Hippocampal formation (tissue), 2 donors: Measurements from ENCODE around the gene ESPN.
A peak's percentile ranks its signal among the peaks of the same experiment; 100 is the strongest.

Source experiments
- DNase-seq, 2 donors: peaks; one replicate each; lab custom pipeline; 2025; lab: John Stamatoyannopoulos, UW

Gene ESPN

DNA sequence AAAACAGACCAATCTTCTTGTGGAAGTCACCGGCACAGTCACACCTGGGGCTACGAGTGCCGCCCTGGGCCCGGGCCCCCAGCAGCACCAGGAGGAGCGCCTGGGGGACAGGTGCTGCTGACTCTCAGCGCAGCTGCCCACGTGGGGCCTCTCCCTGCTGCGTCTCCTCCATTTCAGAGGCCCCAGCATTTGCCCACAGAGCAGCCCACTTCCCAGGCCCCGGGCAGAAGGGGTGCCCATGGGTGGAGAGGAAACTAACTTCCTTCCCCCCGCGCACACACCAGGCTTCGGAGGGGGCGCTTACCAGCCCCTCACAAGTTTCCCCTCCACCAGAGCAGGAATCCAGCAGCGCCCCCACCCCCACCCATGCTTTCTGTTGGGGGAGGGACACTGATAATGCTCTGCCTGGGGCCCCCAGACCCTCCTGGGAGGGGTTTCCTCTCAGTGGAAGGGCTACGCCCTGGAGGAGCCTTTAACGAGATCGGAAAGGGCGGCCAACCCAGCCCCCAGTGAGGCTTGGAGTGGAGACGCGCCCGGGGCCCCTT, 41.0 kb downstream of the ESPN start:
- no peak for DNase-seq

DNA sequence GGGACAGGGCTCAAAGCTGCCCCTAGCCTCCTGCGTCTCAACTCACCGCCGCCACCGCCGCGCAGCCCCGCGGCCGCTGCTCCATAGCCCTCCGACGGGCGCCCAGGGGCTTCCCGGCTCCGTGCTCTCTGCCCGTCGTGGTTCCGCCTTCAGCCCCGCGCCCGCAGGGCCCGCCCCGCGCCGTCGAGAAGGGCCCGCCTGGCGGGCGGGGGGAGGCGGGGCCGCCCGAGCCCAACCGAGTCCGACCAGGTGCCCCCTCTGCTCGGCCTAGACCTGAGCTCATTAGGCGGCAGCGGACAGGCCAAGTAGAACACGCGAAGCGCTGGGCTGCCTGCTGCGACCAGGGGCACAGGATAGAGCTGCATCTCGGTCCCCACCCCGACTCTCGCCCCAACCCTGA, 41.4 kb downstream of the ESPN start, which contains the start of gene TNFRSF25:
Gene TNFRSF25 (minus strand): TSS at position 151 of the 400 bp plus-strand sequence. CDS start 66 bp downstream, at position 85.
- no peak for DNase-seq

DNA sequence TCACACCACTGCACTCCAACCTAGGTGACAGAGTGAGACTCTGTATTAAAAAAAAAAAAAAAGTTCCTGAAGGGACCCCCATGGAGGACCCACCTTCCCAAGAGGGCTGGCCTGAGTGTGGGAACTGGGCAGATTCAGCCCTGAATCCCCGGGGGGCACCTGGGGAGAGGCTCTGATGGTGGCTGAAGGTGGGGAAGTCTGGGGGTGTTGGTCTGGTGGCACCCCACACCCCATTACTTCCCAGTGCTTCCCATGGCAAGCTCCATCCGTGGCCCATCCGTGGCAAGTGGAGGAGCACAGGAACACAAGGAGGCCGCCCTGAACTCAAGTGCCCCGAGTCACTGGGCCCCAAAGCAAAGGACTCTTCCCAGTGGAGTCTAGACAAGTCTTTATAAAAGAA, 42.2 kb downstream of the ESPN start:
- no peak for DNase-seq

DNA sequence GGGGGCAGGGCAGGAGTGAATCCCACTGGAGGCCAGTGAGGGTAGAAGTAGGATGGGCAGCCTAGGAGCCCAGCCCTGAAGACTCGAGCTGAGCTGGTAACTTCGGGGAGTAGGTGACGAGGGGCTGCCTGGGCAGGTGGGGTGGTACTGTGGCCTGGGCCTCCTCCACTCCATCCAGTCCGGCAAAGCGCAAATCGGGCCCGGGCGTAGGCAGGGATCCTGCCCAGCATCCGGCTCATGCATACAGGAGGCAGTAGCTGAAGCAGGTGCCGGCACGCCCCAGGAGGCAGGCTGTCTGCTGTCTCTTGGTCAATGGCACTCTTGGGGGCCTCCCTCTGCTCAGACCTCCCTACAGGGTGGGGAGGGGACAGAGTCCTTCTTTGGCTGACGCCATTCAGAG, 42.6 kb downstream of the ESPN start:
- no peak for DNase-seq

DNA sequence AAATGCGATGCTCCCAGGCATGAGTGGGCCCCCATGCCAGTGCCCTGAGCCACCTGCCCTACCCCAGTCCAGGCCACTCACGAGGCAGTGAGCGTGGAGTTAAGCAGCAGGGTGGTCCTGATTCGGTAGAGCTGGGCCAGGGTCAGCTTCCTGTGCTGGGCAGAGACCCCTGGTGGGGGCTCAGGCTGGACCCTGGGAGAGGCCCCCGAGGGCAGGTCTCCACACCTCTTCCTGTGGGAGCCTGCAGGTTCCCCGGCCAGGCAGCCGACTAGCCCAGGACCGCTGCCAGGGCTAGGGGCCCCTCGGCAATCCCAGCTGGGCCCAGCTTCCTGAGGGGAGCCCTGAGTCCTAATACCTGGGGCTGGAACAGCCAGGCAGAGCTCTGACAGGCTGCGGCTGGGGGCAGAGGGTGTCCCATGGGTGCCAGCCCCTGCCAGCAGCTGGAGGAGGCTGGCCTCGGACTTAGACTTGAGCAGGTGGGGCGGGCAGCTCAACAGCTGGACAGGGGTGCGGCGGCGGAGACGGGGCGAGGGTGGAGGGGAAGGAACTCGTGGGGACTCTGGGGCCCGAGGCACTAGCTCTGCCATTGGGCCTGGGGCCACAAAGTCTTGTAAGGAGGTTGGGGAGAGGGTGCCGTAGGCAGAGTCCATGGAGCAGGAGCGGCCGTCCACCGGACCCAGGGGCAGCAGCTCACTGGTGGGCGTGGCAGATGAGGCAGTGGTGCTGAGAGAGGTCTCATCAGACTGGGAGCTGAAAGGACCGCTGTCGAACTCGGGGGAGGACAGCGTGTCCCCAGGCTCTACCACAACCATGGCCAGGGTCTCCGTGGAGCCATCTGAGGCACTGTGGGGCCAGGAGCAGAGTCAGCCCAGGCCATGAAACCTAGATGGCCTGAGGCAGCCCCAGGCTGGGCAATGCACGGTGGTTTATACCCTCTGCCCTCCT, 43.4 kb downstream of the ESPN start:
- no peak for DNase-seq

DNA sequence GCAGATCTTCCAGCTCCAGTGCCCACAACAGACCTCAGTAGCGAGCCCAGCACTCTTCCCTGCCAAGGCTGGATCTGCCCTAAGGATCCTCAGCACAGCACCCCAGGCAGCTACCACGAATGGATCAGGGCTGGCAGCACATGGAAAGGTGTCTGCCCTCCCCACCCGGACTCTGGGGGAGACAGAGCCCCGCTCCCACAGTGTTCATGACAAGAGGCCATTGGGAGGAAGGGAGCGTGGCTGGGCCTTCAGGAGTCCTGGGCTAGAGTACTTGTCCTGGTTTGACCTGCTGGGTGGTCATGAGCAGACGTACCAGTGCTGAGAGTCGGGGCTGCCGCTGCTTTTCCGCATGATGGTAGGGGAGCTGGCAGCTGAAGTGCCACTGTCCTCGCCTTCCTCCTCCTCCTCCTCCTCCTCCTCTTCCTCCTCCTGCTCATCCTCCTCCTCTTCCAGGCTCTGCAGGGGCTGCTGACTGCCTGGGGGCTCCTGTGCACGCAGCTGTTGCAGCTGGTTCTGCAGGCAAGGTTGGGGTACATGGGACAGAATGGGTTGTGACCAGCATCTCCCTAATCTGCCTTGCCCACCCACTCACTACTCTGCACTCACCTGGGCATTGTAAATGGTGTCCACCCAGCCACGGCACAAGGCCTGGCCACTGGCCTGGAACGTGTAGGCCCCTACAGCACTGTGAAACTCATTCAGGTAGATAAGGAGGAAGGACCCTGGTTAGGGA, 44.3 kb downstream of the ESPN start:
- no peak for DNase-seq

DNA sequence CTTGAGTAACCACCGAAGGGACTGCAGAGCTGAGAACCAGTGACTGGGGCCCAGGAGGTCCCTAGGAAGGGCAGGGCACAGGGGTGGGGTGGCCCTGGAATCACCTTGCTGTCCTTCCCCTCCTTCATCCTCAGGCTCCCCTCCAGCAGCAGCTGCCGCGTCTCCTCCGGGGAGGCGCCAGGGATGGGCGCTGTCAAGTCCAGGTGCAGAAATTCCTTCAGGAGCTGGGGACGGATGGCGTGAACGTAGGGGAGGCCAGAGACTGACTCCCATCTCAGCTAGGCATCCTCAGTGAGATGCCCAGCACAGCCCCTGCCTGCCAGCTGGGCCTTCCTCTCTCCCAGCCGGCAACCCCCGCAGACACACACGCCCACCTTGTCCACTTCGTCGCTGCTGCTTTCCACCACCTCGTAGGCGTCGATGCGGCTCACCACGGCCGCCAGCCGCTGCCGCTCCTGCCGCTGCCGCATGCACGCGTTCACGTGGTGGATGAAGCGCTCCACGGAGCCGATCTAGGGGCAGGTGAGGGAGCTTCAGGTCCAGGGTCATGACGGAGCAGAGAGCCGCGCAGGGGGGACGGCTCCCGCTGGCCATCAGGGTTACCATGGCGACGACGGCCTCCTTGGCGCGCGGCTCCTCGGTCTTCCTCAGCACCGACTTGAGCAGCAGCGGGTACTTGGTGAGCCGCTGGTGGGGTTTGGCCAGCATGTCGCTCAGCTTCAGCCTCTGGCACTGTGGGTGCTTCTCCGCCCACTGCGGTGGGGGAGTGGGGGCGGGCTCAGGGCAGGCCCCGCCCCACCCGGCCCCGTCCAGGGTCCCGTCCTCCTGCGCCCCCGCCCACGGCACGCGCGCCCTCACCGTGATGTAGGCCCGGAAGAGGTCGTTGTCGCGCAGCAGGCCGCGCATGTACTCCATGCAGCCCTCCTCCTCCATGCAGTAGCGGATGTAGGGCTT, 45.8 kb downstream of the ESPN start:
- no peak for DNase-seq

DNA sequence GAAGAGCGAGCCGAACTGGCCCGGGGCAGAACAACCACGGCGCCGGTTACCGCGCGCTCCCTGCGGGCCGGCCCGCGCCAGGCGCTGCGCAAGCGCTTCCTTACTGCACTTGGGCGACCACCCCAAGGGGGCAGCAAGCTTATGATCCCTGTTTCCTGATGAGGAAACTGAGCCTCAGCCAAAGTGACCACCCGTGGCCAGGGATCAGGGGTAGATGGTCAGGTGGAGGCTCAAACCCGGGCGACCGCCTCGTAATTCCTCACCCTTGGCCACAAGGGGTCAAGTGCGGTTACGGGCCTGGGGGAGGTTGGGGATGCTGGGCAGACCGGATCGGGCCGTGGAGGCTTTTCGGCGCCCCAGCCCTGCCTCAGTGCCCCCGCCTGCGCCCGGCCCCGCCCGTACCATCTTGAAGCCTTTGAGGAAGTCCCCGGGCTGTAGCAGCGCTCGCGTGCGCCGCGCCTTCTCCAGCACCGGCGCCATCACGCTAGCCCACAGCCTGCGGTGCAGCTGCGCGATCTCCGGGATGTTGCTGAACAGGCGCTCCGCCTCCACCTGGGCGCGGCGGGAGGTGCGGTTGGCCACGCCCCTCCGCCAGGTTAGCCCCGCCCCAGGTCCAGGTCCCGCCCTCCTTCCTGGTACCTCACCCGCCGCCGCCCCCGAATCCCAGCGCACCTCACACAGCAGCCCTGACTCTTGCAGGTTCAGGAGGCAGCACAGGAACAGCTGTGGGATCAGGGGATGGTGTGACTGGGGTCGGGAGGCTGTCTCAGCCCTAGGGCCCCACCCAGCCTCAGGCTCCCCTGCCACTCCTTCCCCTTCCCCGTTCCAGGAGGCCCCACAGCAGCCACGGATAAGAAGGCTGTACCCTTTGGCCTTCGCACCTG, 46.8 kb downstream of the ESPN start:
- no peak for DNase-seq

DNA sequence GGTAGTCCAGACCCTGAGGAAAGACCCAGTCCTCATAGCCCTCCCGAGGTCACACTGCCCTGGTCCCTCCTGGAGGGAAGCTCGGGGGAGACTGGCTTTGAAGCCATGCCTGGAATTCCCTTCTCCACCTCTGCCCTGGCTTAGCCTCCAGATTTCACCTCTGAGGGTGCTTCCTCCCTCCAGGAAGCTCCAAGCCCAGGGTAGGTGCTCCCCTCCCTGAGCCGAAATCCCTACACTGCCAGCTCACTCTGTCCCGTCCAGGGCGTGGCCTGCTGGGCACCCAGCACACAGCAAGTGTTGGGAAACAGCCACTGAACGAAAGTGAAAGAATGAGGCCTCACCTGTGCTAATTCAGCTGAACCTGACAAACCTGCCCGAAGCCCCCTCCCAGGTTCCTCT, 47.4 kb downstream of the ESPN start:
- no peak for DNase-seq

DNA sequence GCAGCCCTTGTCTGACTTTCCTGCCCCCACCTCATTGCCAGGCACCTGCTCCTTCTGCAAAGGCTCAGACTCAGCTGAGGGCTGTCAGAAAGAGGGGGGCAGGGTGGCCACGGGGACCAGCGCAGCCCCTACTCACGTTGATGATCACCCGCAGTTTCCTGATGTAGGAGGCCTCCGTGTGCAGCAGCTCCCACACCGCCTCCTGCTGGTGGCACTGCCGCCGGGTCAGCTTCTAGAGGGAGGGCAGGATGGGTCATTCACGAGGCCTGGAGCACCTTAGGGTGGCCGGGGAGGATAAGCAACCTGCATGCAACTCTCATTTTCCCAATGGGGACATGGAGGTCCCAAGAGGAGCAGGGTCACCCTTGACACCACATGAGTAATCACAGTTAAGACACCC, 47.8 kb downstream of the ESPN start:
- no peak for DNase-seq

DNA sequence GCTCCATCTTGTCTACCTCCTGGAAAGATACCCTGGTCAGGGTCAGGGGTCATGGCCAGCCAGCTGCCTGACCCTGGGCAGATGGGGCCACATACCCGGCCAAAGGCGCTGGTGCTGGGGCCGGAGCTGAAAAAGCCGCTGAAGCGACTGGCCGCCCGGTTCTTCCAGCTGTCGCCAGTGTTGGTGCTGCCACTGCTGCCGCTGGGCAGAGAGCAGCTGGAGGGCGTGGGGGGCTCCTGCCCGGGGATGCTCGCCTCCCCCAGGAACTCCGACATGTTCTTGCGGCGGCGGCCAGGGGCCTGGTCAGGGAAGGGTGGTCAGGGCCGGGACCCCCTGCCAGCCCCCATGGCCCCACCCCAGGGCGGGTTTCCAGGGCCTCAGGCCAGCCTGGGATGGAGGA, 48.6 kb downstream of the ESPN start:
- no peak for DNase-seq

DNA sequence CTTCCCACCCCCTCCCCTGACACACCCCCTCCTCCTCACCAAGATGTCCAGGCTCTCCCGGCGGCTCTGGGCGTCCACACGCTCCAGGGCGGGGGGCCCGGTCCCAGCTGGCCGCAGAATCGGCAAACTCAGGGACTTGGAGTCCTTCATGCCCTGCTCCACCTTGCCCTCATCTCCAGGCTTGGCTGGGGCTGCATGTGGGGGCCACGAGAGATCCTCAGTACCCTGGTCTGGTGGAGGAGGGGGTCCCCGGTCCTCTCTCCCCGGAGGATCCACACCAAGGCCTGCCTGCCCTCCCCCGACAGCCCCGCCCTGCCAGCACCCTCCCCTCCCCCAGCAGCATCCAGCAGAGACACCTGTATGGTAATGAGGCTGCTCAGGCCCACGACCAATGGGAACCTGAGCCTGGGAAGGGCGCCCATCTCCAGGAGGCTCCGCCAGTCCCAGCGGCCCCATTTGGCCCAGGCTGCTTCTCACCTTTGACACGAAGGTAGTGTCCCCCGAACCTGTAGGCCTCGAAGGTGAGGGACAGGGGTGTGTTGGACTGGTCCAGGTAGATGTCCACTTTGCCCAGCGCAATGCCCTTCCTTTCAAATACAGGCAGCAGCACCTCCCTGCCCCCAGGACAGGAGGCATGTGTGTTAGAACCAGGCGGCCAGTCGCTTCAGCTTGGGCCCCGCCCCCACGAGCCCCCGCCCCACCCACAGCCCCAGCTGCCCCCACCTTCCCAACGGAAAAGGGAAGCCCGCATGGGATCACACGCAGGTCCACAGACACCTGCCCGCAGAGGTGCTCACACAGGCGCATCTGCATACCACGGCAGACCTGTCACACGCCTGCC, 49.6 kb downstream of the ESPN start:
- no peak for DNase-seq

DNA sequence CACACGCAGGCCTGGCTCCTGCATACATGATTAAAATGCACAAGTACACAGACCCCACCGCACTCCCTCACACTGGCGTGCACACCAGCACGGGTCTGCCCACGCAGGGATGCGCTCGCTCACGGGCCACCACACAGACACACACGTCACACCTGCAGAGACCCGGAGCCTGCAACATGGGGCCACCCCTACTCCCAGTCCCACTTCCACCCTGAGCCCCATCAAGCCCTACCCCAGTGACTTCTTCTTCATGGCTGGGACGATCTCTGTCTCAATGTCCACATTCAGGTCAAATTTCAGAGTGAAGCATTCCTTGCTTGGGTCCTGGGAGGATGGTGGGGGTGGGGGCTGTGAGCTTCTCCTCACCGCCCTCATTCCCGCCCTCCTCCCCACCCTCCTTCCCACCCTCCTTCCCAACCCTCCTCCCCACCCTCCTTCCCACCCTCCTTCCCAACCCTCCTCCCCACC, 50.3 kb downstream of the ESPN start:
- DNase-seq: no peak

DNA sequence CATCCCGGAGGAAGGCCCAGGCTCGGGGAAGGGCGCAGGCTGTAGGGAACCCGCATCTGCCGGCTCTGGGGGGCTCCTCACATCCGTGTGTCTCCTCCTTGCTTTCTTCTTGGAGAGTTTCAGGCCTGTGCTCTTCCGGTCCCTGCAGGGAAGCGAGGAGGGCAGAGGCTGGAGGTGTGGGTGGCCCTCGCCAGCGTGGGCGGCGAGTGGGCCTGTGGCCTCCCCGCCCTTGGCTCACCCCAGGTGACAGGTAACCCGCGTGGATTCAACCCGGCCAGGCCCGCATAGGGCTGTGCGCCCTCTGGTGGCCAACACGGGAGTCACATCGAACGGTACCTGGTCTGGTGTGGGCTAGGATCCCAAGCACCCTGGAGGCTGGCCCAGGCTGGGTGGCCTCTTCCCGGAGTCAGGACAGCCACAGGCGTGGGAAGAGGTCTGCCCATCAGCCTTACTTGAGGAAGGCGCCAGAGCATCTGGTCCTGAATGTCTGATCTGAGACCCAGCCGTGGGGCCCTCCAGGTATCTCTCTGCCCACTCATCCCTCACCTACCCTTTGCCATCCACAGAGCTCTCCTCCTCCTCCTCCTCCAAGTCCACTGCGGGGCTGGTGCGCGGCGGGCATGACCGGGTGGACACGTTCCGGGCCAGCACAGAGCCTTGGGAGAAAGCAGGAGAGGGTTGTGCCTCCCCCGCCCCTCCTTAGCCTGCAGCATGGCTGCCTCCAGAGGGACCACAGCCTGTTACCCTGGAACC, 51.0 kb downstream of the ESPN start:
- DNase-seq: peak in 1 of 2 donors; percentile 17

DNA sequence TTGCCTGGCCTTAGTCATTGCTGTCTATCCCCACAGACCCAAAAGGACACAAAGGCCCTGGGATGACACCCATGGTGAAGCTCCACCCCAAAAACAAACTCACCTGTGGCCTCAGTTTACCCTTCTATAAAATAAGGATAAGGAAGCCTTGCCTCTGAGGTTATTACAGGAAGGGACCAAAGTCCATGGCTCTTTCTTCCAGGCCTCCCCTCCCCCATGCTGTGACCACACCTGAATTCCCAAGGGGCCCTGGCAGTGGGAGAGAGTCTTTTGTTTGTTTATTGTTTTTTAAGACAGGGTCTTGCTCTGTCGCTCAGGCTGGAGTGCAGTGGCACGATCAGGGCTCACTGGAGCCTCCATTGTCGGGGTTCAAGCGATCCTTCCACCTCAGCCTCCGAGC, 51.9 kb downstream of the ESPN start:
- no peak for DNase-seq

DNA sequence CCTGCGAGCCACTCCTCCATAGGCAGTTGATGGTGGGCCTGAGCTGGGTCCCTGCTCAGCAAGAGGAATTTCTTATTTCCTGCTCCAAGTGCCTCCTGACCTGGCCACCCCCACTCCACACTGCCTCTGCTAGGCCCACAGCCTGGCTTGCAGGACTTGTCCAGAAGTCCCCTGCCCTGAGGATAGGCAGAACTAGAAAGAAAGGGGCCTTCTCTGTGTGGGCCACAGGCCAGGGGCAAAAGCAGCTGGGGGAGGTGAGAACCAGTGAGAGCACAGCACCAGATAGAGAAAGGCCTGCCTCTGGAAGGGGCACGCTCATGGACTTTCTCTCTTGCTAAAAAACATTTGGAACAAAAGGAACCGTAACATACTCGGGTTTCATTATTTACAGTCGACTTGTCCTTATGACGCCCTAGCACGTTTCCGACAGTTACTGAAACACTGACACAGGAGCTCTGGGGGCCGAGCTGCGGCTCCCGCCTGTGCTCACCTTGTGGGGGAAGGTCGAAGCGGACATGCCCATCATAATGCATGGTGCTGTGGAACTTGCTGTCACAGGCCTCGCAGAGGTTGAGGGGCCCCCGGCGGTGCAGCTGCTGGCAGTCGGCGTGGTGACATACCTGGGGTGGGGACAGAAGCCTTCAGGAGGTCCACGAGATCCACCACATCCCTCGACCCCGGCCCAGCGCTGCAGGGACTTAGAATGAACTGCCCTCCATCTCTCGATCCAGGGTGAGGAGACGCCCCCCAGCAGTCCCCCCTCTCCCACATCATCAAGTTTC, 52.7 kb downstream of the ESPN start:
- DNase-seq: no peak

DNA sequence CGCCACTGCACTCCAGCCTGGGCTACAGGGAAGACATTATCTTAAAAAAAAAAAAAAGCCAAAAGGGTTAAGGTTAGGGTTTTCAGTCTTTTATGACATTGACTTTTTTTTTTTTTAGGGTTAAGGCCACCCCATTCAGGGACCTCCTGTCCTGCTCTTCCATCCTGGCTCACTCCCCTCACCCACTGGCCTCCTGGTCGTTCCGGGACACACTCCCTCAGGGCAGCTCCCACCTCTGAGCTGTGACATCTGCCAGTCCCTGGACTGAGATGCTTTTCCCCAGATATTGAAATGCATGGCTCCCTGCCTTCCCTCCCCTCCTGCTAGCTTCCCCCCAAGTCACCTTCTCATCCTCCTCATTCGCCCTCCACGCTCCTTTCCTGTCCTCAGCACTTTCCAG, 57.2 kb downstream of the ESPN start:
- DNase-seq: no peak
